Measurements from ENCODE around the gene NEK8. TPM values are rescaled to one million over a fixed set of nuclear protein-coding genes. Genes with fewer than 3 reads are reported as not detected.

NEK8 gene
- total RNA-seq, 1 experiment from 2014 or later: 10.8 TPM

DNA sequence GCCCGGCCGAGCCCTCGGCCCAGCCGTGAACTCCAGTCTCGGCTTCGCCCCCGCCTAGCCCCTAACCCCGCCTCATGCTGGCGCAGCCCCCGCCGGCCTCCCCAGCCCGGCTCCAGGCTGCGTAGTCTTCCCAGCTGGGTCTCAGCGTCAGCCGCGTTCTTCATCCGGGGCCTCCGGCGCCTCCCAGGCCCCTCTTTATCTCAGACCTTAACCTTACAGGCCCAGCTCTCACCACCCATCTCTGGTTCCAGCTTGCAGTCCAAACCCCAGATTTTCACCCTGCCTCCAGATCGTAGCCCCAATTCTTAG, 16.9 kb upstream of the NEK8 start, which contains the start of gene PROCA1:
TSS of gene PROCA1 (minus strand) at position 166 of the 309 bp plus-strand sequence. CDS start 228 bp downstream, outside the sequence.
- CTCF ChIA-PET: interaction anchor here (0.6 kb wide), 1 partner anchor 629 kb away, joined by 4 read pairs; no protein-coding TSS in a partner anchor
- Mint-ChIP-seq H3K27ac (ENCODE audit: unreplicated experiment) (peak within 1 kb of the TSS; percentile 93), H3K36me3 (ENCODE audit: insufficient read depth, unreplicated experiment) (peaks cover 43% of the 10 kb centered on the region), H3K9me3 (ENCODE audit: low read depth, unreplicated experiment) (no peaks in the 10 kb centered on the region), H3K4me1 (ENCODE audit: low read depth, unreplicated experiment) (no peaks in the 10 kb centered on the region), H3K4me3 (ENCODE audit: low read depth, unreplicated experiment) (peak within 1 kb of the TSS; percentile 83), H3K27me3 (ENCODE audit: unreplicated experiment) (no peaks in the 10 kb centered on the region)
- TF ChIP-seq, protein P1, sequence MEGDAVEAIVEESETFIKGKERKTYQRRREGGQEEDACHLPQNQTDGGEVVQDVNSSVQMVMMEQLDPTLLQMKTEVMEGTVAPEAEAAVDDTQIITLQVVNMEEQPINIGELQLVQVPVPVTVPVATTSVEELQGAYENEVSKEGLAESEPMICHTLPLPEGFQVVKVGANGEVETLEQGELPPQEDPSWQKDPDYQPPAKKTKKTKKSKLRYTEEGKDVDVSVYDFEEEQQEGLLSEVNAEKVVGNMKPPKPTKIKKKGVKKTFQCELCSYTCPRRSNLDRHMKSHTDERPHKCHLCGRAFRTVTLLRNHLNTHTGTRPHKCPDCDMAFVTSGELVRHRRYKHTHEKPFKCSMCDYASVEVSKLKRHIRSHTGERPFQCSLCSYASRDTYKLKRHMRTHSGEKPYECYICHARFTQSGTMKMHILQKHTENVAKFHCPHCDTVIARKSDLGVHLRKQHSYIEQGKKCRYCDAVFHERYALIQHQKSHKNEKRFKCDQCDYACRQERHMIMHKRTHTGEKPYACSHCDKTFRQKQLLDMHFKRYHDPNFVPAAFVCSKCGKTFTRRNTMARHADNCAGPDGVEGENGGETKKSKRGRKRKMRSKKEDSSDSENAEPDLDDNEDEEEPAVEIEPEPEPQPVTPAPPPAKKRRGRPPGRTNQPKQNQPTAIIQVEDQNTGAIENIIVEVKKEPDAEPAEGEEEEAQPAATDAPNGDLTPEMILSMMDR (IDR thresholded peaks at IDR 0.05; ENCODE audit: unreplicated experiment): no peak
- intact Hi-C loops (cut with micrococcal nuclease; ENCODE audit: unreplicated experiment): no loop called here
- BruUV-seq (replicated peaks): no TSS peak
- no peak for DNase-seq

DNA sequence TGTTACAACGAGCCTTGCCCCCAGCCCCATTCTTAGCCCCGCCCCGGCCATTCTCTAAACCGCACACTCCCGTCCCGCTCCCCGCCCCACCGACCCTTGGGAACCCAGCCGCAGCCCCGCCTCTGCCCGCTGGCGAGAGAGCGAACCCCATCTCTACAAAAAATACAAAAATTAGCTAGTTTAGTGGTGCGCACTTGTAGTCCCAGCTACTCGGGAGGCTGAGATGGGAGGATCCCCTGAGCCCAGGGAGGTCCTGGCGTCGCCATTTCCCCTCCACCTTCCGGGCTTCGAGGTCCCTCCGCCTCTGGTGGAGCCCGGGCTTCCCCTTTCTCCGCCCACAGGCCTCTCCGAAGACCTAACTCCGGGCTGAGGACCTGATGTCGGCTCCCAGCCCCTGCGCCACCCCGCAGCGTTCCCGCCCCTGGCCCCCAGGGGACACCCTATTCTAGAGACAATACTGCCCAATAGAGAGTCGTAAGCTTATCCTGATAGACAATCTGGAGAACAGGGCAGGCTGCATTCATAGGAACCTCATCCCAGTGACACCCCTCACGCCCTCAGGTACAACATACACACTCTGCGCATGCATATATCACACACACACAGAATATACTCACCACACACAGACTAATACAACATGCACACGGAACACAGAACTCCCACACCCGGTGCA, 16.4 kb upstream of the NEK8 start:
- CTCF ChIA-PET: no interaction called here
- BruUV-seq (replicated peaks): no TSS peak
- Mint-ChIP-seq H3K4me3 (ENCODE audit: low read depth, unreplicated experiment) (peak overlapping the region; percentile 83), H3K4me1 (ENCODE audit: low read depth, unreplicated experiment) (no peaks in the 10 kb centered on the region), H3K36me3 (ENCODE audit: insufficient read depth, unreplicated experiment) (peaks cover 44% of the 10 kb centered on the region), H3K27me3 (ENCODE audit: unreplicated experiment) (no peaks in the 10 kb centered on the region), H3K9me3 (ENCODE audit: low read depth, unreplicated experiment) (no peaks in the 10 kb centered on the region), H3K27ac (ENCODE audit: unreplicated experiment) (no peak overlapping the region)
- intact Hi-C loops (cut with micrococcal nuclease; ENCODE audit: unreplicated experiment): no loop called here
- TF ChIP-seq, protein P1 (IDR thresholded peaks at IDR 0.05; ENCODE audit: unreplicated experiment): no peak
- no peak for DNase-seq

DNA sequence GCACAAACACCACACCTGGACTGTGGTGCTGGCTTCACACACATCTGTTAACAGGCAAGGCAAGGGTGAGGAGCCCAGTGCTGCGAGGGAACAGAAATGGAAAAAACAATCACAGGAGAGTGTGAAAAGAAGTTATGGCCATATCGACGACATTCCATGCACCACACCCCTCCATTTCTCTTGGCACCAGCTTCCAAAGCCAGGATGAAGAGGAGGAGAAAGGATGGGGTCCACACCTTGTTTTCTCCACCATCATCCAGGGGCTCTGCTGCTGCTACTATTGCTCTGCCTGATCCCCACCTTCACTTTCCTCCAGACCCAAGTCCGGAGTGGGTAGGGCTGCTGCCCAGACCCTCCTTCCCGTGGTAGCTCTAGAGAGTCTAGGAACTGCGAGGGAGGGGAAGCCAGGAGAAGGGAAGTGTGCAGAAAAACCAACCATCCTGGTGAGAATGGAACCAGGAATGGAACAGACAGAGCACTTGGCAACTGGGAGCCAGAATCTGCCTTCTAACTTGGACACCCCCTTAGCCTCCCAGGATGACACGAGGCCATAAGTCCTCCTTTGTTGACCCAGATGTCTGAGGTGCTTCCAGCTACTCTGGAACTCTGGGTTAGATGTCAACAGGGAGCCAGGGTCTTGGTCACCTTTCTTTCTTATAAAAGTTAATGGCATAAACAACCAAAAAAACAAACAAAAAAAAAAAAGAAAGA, 15.7 kb upstream of the NEK8 start:
- TF ChIP-seq, protein P1 (IDR thresholded peaks at IDR 0.05; ENCODE audit: unreplicated experiment): no peak
- H3K9me3 Mint-ChIP-seq (ENCODE audit: low read depth, unreplicated experiment): no peaks in the 10 kb centered on the region
- no peak for DNase-seq
- H3K27ac Mint-ChIP-seq (ENCODE audit: unreplicated experiment): no peak overlapping the region
- intact Hi-C loops (cut with micrococcal nuclease; ENCODE audit: unreplicated experiment): no loop called here
- no peak overlapping the region for H3K4me3 Mint-ChIP-seq (ENCODE audit: low read depth, unreplicated experiment)
- no peaks in the 10 kb centered on the region for H3K27me3 Mint-ChIP-seq (ENCODE audit: unreplicated experiment)
- CTCF ChIA-PET: no interaction called here
- H3K4me1 Mint-ChIP-seq (ENCODE audit: low read depth, unreplicated experiment): peaks cover 1% of the 10 kb centered on the region
- BruUV-seq (replicated peaks): no TSS peak
- peaks cover 40% of the 10 kb centered on the region for H3K36me3 Mint-ChIP-seq (ENCODE audit: insufficient read depth, unreplicated experiment)

DNA sequence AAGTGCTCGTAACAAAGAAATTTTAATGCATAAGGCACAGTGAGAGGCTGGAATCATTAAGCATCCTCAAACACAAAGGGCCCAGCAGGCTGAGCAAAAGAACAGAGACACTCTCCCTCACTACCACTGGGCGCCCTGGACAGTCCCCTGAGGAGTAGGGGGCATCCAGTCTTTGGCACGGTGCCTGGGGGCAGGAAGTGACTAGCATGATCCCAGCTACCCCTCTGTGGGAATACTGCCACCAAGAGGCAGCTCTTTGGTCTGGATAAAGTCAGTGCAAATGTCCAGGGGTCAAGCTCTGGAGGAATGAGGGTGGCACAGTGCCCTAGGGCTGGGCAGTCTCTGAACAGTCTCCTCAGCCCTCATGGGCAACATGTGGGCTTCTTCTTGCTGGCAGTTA, 14.3 kb upstream of the NEK8 start:
- Mint-ChIP-seq H3K4me3 (ENCODE audit: low read depth, unreplicated experiment) (no peak overlapping the region), H3K9me3 (ENCODE audit: low read depth, unreplicated experiment) (no peaks in the 10 kb centered on the region), H3K27me3 (ENCODE audit: unreplicated experiment) (no peaks in the 10 kb centered on the region), H3K36me3 (ENCODE audit: insufficient read depth, unreplicated experiment) (peaks cover 44% of the 10 kb centered on the region), H3K4me1 (ENCODE audit: low read depth, unreplicated experiment) (peaks cover 15% of the 10 kb centered on the region), H3K27ac (ENCODE audit: unreplicated experiment) (no peak overlapping the region)
- no TSS peak for BruUV-seq (replicated peaks)
- CTCF ChIA-PET: no interaction called here
- TF ChIP-seq, protein P1 (IDR thresholded peaks at IDR 0.05; ENCODE audit: unreplicated experiment): no peak
- DNase-seq: no peak
- intact Hi-C loops (cut with micrococcal nuclease; ENCODE audit: unreplicated experiment): no loop called here
